Natural killer cell (primary cell): ENCODE results near the gene TMEM182. TPM values are rescaled to one million over a fixed set of nuclear protein-coding genes. Genes with fewer than 3 reads are reported as not detected.

ENCODE experiments used
- ATAC-seq, 3 donors: fragments of 150-1000 bp in 2 of 3; fragments of 200-7000 bp in 1 of 3; cut with Tn5 transposase; 1 replicate in 1 of 3; 2 replicates in 2 of 3; pipeline ENCODE4 v1.10.0; 2021; ENCODE audit warnings: mild to moderate bottlenecking in 2 of 3, moderate library complexity in 2 of 3
- DNase-seq, 2 donors: peaks; one replicate each; pipeline versions ENCODE4 v3.0.0 to v3.0.0-alpha.2; 2013 to 2021; ENCODE audit warnings: mixed read lengths in 1 of 2
- H3K27ac ChIP-seq: one replicate; pipeline ENCODE4 v1.5.1; 2013; ENCODE audit warnings: mild to moderate bottlenecking, low read length
- H3K27me3 ChIP-seq: one replicate; pipeline ENCODE4 v1.6.1; 2013; ENCODE audit warnings: low read length; ENCODE audit not compliant: control insufficient read depth, insufficient read depth
- H3K36me3 ChIP-seq: one replicate; pipeline ENCODE4 v1.6.1; 2013; ENCODE audit warnings: low read length; ENCODE audit not compliant: control insufficient read depth, insufficient read depth
- H3K4me1 ChIP-seq: one replicate; pipeline ENCODE4 v1.6.1; 2013; ENCODE audit warnings: low read length; ENCODE audit not compliant: control insufficient read depth, insufficient read depth
- H3K4me3 ChIP-seq: one replicate; pipeline ENCODE4 v1.5.1; 2013; ENCODE audit warnings: low read length
- H3K9me3 ChIP-seq: one replicate; pipeline ENCODE4 v1.6.1; 2013; ENCODE audit warnings: low read length; ENCODE audit not compliant: control insufficient read depth, insufficient read depth
- H3K27ac Mint-ChIP-seq, 2 donors: one replicate each; pipeline ENCODE4 v1.8.0; 2022; ENCODE audit warnings: mild to moderate bottlenecking in 2 of 2, mixed read lengths in 2 of 2, moderate library complexity in 1 of 2
- H3K27me3 Mint-ChIP-seq, 2 donors: one replicate each; pipeline ENCODE4 v1.8.0; 2022; ENCODE audit warnings: low read depth in 2 of 2, mixed read lengths in 2 of 2
- H3K36me3 Mint-ChIP-seq: one replicate; pipeline ENCODE4 v1.8.0; 2022; ENCODE audit warnings: mixed read lengths
- H3K4me1 Mint-ChIP-seq, 2 donors: one replicate each; pipeline ENCODE4 v1.8.0; 2022; ENCODE audit warnings: mixed read lengths in 2 of 2
- H3K4me3 Mint-ChIP-seq: one replicate; pipeline ENCODE4 v1.8.0; 2022; ENCODE audit warnings: mild to moderate bottlenecking, moderate library complexity, mixed read lengths
- H3K9me3 Mint-ChIP-seq, 2 donors: one replicate each; pipeline ENCODE4 v1.8.0; 2022; ENCODE audit warnings: mixed read lengths in 2 of 2
- WGBS: methylation state at CpG from one replicate; pipeline ENCODE4 v1.1.7; 2013; ENCODE audit warnings: missing lambda C conversion rate; ENCODE audit not compliant: insufficient coverage; 5-methylcytosine and 5-hydroxymethylcytosine counted together
- intact Hi-C: fragments of 100-400 bp; cut with micrococcal nuclease; formaldehyde crosslinking; loops from one replicate; pipeline ENCODE4 v1.14.2; 2022
- total RNA-seq, 4 donors: library from RNA; stranded (reverse); fragments of 120-200 nt in 1 of 4; gene quantifications; one replicate each; pipeline versions ENCODE4 v1.2.3 to v1.2.4, GENCODE V29; 2013 to 2022
- TF ChIP-seq, protein P1 (sequence below): fragments of 200-600 bp; IDR thresholded peaks from one replicate; pipeline ENCODE4 v1.8.0; 2022; ENCODE audit warnings: antibody characterized with exemption

The TMEM182 gene
- total RNA-seq, 3 donors from 2014 or later (not counting 1 experiment from before 2014, with no cell fraction given) = 3.2 to 4.9 (median 4.1) TPM

DNA sequence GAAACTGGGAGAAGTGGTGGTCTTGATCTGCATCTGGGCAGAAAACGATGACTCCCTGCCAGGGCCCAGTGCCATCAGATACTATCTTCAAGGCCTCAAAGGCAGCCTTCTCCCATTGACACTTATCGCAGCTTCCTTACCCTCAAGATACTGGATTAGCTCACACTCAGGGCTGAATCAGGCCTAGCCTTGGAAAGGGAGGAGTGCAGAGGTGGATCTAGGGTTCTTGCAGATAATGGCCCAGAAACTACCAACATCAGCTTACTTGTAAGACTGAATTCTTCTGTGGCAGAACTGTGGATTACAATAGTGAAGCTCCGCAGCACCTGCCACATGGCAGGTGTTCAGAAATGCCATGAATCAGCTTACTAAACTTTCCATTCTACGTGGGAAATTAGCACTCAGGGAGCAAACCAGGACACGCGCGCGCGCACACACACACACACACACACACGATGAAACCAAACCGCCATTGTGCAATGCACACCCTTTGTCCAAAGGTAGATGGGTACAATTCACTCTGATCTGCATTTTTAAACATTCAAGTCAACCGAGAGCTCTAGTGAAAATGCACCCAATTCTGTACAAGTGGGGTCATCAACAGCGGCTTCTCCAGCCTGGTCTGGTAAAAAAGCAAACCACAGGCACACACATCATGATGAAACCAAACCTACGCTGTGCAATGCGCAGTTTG lies 26.3 kb upstream of the TMEM182 start:
- Mint-ChIP-seq H3K27me3 (no peaks in the 10 kb centered on the region), H3K9me3 (no peaks in the 10 kb centered on the region), H3K4me1 (peaks cover 38 to 43% of the 10 kb centered on the region in 2 donors), H3K27ac (peak overlapping the region; percentile 5 to 93), H3K36me3 (no peaks in the 10 kb centered on the region), H3K4me3 (peak overlapping the region; percentile 96)
- Histone ChIP-seq H3K9me3 (no peaks in the 10 kb centered on the region), H3K4me3 (peak overlapping the region; percentile 87), H3K36me3 (peaks cover 12% of the 10 kb centered on the region), H3K27ac (peak overlapping the region; percentile 50), H3K27me3 (no peaks in the 10 kb centered on the region), H3K4me1 (peaks cover 19% of the 10 kb centered on the region)
- DNase-seq (peak in 1 of 2 donors; percentile 24), ATAC-seq (peak in 2 of 3 donors; percentile 2 to 3)
- TF ChIP-seq, protein P1, sequence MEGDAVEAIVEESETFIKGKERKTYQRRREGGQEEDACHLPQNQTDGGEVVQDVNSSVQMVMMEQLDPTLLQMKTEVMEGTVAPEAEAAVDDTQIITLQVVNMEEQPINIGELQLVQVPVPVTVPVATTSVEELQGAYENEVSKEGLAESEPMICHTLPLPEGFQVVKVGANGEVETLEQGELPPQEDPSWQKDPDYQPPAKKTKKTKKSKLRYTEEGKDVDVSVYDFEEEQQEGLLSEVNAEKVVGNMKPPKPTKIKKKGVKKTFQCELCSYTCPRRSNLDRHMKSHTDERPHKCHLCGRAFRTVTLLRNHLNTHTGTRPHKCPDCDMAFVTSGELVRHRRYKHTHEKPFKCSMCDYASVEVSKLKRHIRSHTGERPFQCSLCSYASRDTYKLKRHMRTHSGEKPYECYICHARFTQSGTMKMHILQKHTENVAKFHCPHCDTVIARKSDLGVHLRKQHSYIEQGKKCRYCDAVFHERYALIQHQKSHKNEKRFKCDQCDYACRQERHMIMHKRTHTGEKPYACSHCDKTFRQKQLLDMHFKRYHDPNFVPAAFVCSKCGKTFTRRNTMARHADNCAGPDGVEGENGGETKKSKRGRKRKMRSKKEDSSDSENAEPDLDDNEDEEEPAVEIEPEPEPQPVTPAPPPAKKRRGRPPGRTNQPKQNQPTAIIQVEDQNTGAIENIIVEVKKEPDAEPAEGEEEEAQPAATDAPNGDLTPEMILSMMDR = no peak
- 78% methylated on average over 15 of the region's 15 CpGs for WGBS
- intact Hi-C loops = no loop called here

DNA sequence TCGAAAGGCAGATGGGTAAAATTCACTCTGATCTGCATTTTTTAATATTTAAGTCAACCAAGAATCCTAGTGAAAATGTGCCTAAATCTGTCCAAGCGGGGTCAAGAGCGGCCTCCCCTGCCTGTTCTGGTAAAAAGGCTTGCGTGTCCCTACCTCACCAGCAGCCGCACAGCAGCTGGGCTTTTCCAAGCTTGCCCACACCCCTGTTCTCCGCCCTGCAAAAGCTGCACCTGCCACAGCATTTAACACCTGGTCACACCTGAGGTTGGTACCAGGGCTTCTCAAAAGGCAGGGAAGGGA lies 25.8 kb upstream of the TMEM182 start:
- TF ChIP-seq, protein P1 = no peak
- DNase-seq (no peak), ATAC-seq (peak; percentile 15 to 28 (median 16))
- intact Hi-C loops = no loop called here
- no peaks in the 10 kb centered on the region for H3K27me3 ChIP-seq
- Mint-ChIP-seq H3K36me3 (no peaks in the 10 kb centered on the region), H3K9me3 (no peaks in the 10 kb centered on the region), H3K4me1 (peaks cover 38 to 43% of the 10 kb centered on the region in 2 donors), H3K4me3 (peak overlapping the region; percentile 96), H3K27me3 (peaks cover 0 to 4% of the 10 kb centered on the region in 2 donors), H3K27ac (peak overlapping the region; percentile 5 to 93)
- WGBS = 37% methylated on average over 6 of the region's 6 CpGs
- peaks cover 9% of the 10 kb centered on the region for H3K36me3 ChIP-seq
- peak overlapping the region; percentile 50 for H3K27ac ChIP-seq
- H3K4me3 ChIP-seq = peak overlapping the region; percentile 87
- no peaks in the 10 kb centered on the region for H3K9me3 ChIP-seq
- peaks cover 19% of the 10 kb centered on the region for H3K4me1 ChIP-seq

DNA sequence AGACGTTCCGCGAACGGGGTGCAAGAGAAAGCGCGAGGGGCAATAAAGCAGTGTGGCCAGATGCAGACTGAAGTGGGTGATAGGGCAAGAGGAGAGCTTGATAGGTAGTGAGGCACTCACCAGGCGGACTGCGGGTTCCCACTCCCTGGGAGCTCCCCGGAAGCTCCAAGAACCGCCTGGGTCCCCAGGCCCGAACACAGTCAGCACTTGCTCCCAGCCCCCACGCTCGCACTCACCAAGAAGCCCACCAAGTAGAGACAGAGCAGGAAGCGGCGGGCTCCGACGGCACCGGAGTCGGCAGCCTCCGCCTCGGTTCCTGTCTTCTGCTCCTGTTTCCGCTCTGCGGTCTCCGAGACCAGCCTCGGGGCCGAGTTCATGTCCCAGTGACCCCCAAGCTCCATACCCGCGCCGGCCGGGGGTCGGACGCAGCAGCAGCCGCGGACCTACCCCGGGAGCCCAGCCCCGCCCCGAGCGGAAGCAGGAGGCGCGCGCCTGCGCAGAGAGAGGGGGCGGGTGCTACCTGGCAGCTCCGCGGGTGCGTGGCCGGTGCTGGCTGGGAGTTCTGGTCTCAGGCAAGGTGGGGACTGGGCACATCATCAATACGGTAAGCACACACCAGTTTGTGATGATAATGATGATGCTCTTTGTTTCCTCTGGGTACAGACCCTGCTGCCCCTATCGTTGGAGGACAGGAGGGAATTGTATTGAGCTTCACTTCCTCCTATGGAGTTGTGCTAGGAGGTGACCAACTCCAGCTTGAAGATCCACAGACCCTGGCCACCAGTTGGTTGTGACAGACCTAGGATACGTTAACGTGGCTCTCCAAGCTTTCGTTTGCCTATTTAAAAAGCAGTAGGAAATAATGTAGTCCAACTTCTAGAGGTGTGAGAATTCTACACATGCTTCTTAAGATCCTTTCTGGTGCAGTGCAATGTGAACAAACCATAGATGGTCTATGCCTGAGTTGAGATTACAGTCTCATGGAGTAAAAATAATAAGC lies 25.1 kb upstream of the TMEM182 start:
- DNase-seq (peak; percentile 84 to 89), ATAC-seq (peak; percentile 90 to 93 (median 93))
- peak overlapping the region; percentile 50 for H3K27ac ChIP-seq
- peaks cover 0 to 9% of the 10 kb centered on the region in 2 donors for H3K27me3 Mint-ChIP-seq
- H3K36me3 Mint-ChIP-seq = no peaks in the 10 kb centered on the region
- under 1% methylated on average over 51 of the region's 52 CpGs for WGBS
- no peaks in the 10 kb centered on the region for H3K27me3 ChIP-seq
- no peaks in the 10 kb centered on the region for H3K9me3 ChIP-seq
- peaks cover 6% of the 10 kb centered on the region for H3K36me3 ChIP-seq
- peaks cover 38 to 43% of the 10 kb centered on the region in 2 donors for H3K4me1 Mint-ChIP-seq
- peak overlapping the region; percentile 87 for H3K4me3 ChIP-seq
- TF ChIP-seq, protein P1 = no peak
- H3K9me3 Mint-ChIP-seq = no peaks in the 10 kb centered on the region
- peak overlapping the region; percentile 96 for H3K4me3 Mint-ChIP-seq
- H3K27ac Mint-ChIP-seq = peak overlapping the region; percentile 5 to 93
- H3K4me1 ChIP-seq = peaks cover 19% of the 10 kb centered on the region
- intact Hi-C loops = no loop called here
